K562 (cell line): ENCODE measurements around the gene TRPC3. TPM values are rescaled to one million over a fixed set of nuclear protein-coding genes. Genes with fewer than 3 reads are reported as not detected.

Experiments
- ATF6 ChIP-seq: sonication (generic); formaldehyde crosslinking; IDR thresholded peaks from 2 replicates; pipeline ENCODE4 v1.4.0; 2020; ENCODE audit warnings: mild to moderate bottlenecking, missing genetic modification reagents
- C11orf30 ChIP-seq: fragments of 450-650 bp; IDR thresholded peaks from 2 replicates; pipeline ENCODE4 v1.6.1; 2016; ENCODE audit warnings: low read depth, mild to moderate bottlenecking
- KLF6 ChIP-seq: fragments of 250-450 bp; sonication (Bioruptor Pico); IDR thresholded peaks from 2 replicates; pipeline ENCODE4 v1.4.0; 2020; ENCODE audit warnings: mild to moderate bottlenecking, moderate library complexity, borderline replicate concordance
- MTA3 ChIP-seq: fragments of 450-650 bp; formaldehyde crosslinking; IDR thresholded peaks from 2 replicates; pipeline ENCODE4 v1.6.1; 2017; ENCODE audit warnings: mild to moderate bottlenecking, borderline replicate concordance
- PKNOX1 ChIP-seq: fragments of 450-650 bp; IDR thresholded peaks from 2 replicates; pipeline ENCODE4 v1.6.1; 2016
- U2AF1 ChIP-seq: fragments of 200-400 bp; formaldehyde crosslinking; optimal IDR thresholded peaks from 2 replicates; pipeline ENCODE3; 2017; ENCODE audit warnings: mild to moderate bottlenecking, low read depth, low read length, moderate library complexity
- ZNF143 ChIP-seq: sonication (generic); formaldehyde crosslinking; IDR thresholded peaks from 2 replicates; pipeline ENCODE4 v1.9.0; 2022; ENCODE audit warnings: mild to moderate bottlenecking, missing genetic modification reagents
- polyA plus RNA-seq, 8 experiments: library from polyadenylated mRNA; depleted of rRNA in 4 of 8; stranded (reverse) in 5 of 8; unstranded in 3 of 8; fragments of >200 nt; fragmentation: Nextera tagmentation in 2 of 8; fragmentation: Illumina TruSeq in 1 of 8; extraction: Ambion mirVana in 2 of 8; extraction: Trizol in 1 of 8; gene quantifications; 2 replicates each; pipeline versions ENCODE4 v1.2.1 to v1.2.3, GENCODE V29; 2011 to 2014; ENCODE audit warnings: inconsistent platforms in 1 of 8, missing spikeins in 1 of 8
- total RNA-seq, 7 experiments: library from RNA; depleted of rRNA in 6 of 7; stranded (reverse); fragments of >200 nt in 6 of 7; fragmentation: Illumina TruSeq in 2 of 7; extraction: Trizol in 2 of 7; gene quantifications; 2 replicates each; pipeline versions ENCODE4 v1.2.1 to v1.2.3, GENCODE V29; 2011 to 2021; ENCODE audit warnings: low replicate concordance in 1 of 7
- TF ChIP-seq, protein P1 (sequence below): sonication (generic); formaldehyde crosslinking; IDR thresholded peaks from 2 replicates; pipeline ENCODE4 v1.8.1; 2022; ENCODE audit warnings: missing genetic modification reagents
- TF ChIP-seq, protein P2 (sequence below): fragments of 250-450 bp; sonication (Bioruptor Pico); IDR thresholded peaks from 2 replicates; pipeline ENCODE4 v1.5.0; 2021
- TF ChIP-seq, protein P3 (sequence below), 2 experiments: fragments of 150-350 bp in 1 of 2; IDR thresholded peaks; 2 replicates each; pipeline ENCODE4 v1.6.1; 2012 to 2016; ENCODE audit warnings: low read depth in 2 of 2, low read length in 2 of 2, mild to moderate bottlenecking in 1 of 2, moderate library complexity in 1 of 2

Gene TRPC3
- total and polyA plus RNA-seq, 9 of the 15 experiments (the other 6 are each of a cell fraction or from before 2014, with no cell fraction given), result 0.01 to 0.27 (median 0.11) TPM

DNA sequence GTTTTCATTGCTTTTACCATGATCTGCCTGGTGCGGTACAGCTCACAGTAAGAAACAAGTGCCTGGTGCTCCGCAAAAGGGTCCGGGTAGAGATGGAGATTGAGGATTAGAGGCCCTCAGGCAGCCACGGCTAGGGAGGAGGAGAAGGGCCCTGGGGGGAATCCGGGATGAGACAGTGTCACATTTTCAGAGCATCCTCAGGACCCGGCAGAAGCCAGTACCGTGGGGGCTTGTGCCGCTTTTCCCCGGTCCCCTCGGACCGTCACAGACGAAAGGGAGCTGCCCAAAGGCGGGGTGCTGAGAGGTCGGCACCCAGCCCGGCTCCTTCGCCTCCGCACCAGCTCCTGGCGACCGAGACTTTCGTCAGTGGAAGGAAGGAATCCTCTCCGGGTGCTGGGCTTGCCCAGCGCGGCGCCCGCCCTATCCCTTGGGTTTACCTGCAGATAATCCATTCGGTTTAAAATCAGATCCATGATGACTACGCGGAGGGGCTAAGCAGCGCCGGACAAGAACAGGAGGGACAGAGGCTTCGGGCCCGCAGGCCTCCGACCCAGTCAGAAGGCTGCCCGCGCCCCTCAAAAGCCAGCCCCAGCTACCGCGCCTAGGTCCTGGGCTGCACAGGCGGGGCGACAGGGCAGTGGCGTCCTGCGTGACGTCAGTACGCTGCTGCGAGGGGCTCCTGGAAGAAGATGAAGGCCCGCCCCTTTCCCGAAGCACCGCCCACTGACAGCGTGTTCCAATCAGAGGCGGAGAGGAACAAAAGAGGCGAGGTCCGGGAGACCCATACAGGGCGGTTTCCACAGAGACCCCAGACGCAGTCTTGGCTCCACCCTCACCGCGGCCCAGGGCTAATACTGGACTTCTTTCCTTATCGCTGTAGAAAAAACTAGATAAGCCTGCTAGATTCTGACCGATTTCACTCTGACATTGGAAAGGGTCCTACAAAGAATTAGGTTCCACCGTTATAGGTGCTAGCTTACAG, 81.7 kb downstream of the TRPC3 start, which contains the start of gene BBS7 (continued):
- TF ChIP-seq, protein P1, sequence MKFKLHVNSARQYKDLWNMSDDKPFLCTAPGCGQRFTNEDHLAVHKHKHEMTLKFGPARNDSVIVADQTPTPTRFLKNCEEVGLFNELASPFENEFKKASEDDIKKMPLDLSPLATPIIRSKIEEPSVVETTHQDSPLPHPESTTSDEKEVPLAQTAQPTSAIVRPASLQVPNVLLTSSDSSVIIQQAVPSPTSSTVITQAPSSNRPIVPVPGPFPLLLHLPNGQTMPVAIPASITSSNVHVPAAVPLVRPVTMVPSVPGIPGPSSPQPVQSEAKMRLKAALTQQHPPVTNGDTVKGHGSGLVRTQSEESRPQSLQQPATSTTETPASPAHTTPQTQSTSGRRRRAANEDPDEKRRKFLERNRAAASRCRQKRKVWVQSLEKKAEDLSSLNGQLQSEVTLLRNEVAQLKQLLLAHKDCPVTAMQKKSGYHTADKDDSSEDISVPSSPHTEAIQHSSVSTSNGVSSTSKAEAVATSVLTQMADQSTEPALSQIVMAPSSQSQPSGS (CRISPR knock-in tag), result no peak
- no peak for TF ChIP-seq U2AF1
- TF ChIP-seq ATF6 (CRISPR knock-in tag), result no peak
- TF ChIP-seq ZNF143 (CRISPR knock-in tag), result no peak
- no peak for TF ChIP-seq KLF6 (CRISPR knock-in tag)
- TF ChIP-seq, protein P2, sequence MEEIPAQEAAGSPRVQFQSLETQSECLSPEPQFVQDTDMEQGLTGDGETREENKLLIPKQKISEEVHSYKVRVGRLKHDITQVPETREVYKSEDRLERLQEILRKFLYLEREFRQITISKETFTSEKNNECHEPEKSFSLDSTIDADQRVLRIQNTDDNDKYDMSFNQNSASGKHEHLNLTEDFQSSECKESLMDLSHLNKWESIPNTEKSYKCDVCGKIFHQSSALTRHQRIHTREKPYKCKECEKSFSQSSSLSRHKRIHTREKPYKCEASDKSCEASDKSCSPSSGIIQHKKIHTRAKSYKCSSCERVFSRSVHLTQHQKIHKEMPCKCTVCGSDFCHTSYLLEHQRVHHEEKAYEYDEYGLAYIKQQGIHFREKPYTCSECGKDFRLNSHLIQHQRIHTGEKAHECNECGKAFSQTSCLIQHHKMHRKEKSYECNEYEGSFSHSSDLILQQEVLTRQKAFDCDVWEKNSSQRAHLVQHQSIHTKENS (CRISPR knock-in tag), result no peak
- TF ChIP-seq, protein P3, sequence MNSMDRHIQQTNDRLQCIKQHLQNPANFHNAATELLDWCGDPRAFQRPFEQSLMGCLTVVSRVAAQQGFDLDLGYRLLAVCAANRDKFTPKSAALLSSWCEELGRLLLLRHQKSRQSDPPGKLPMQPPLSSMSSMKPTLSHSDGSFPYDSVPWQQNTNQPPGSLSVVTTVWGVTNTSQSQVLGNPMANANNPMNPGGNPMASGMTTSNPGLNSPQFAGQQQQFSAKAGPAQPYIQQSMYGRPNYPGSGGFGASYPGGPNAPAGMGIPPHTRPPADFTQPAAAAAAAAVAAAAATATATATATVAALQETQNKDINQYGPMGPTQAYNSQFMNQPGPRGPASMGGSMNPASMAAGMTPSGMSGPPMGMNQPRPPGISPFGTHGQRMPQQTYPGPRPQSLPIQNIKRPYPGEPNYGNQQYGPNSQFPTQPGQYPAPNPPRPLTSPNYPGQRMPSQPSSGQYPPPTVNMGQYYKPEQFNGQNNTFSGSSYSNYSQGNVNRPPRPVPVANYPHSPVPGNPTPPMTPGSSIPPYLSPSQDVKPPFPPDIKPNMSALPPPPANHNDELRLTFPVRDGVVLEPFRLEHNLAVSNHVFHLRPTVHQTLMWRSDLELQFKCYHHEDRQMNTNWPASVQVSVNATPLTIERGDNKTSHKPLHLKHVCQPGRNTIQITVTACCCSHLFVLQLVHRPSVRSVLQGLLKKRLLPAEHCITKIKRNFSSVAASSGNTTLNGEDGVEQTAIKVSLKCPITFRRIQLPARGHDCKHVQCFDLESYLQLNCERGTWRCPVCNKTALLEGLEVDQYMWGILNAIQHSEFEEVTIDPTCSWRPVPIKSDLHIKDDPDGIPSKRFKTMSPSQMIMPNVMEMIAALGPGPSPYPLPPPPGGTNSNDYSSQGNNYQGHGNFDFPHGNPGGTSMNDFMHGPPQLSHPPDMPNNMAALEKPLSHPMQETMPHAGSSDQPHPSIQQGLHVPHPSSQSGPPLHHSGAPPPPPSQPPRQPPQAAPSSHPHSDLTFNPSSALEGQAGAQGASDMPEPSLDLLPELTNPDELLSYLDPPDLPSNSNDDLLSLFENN (IDR thresholded peaks at IDR 0.05; ENCODE audit: low read depth in 2 of 2, low read length in 2 of 2), result no peak
- TF ChIP-seq C11orf30, result no peak
- TF ChIP-seq MTA3, result peak; percentile 82; the same call in 1 of the 2 replicates
- TF ChIP-seq PKNOX1, result peak; percentile 80
